ENCODE data around the gene CYP27A1. TPM values are rescaled to one million over a fixed set of nuclear protein-coding genes. Genes with fewer than 3 reads are reported as not detected.
A peak's percentile ranks its signal among the peaks of the same experiment; 100 is the strongest.

The CYP27A1 gene
- polyA plus RNA-seq, 4 donors, result 46.7 to 125 (median 98.6) TPM

DNA sequence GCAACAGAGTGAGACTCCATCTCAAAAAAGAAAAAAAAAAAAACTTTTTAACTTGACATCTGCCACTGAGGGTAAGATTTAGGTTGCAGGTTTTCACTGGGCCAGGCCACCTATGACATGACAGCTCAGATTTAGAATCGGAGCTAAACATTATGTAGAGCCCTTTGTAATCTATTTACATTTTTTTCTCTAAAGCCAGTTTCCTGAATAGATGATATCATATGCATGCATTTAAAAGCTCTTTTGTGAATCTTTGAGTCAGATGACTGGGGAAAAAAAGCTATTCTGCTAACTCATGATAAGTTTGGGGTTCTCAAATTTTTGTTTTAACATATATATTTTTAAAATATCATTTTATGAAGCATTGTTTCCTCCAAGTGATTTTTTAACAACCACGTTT, 28.3 kb downstream of the CYP27A1 start:
- FAIRE-seq (no peak), DNase-seq (no peak)
- Histone ChIP-seq H3K36me3 (ENCODE audit: control insufficient read depth in 3 of 3, insufficient read depth in 2 of 3, low read depth in 1 of 3, low read length in 3 of 3) (peaks cover 0 to 44% (median 10%) of the 10 kb centered on the region in 3 donors), H3K4me3 (ENCODE audit: low read depth in 1 of 3, low read length in 3 of 3) (no peak overlapping the region), H3K4me1 (ENCODE audit: control insufficient read depth in 3 of 3, insufficient read depth in 2 of 3, low read depth in 1 of 3, low read length in 2 of 3) (peaks cover 0 to 16% (median 3%) of the 10 kb centered on the region in 3 donors), H3K27ac (ENCODE audit: low read depth in 1 of 3, low read length in 2 of 3) (no peak overlapping the region), H3K9me3 (ENCODE audit: control insufficient read depth in 2 of 2, insufficient read depth in 1 of 2, low read depth in 1 of 2, low read length in 1 of 2) (no peaks in the 10 kb centered on the region), H3K27me3 (ENCODE audit: control insufficient read depth in 3 of 3, insufficient read depth in 3 of 3, low read length in 3 of 3) (no peaks in the 10 kb centered on the region)
- WGBS, 3 donors, result 76 to 83% (median 81%) methylated on average over 2 of the region's 2 CpGs

DNA sequence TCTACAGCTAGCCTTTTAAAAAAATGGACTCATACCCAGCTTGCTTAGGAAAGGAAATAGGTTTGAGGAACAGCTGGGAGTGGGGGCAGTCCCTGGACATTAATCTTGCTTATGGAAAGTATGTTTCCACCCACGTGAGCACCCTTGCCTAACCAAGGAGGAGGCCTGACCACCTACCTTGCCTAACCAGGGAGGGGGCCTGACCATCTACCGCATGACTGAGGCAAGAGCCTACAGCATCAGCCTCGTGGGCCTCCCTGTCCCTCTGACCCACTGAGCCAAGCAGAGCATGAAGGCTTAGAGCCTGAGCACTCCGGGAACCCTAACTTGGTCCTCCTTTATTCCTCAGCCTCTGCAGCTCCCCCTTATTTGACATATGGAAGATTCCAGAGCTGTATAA, 29.4 kb downstream of the CYP27A1 start:
- H3K36me3 ChIP-seq (ENCODE audit: control insufficient read depth in 3 of 3, insufficient read depth in 2 of 3, low read depth in 1 of 3, low read length in 3 of 3), result peaks cover 0 to 56% (median 12%) of the 10 kb centered on the region in 3 donors
- H3K4me3 ChIP-seq (ENCODE audit: low read depth in 1 of 3, low read length in 3 of 3), result no peak overlapping the region
- no peak for FAIRE-seq
- H3K4me1 ChIP-seq (ENCODE audit: control insufficient read depth in 3 of 3, insufficient read depth in 2 of 3, low read depth in 1 of 3, low read length in 2 of 3), result peaks cover 0 to 13% (median 3%) of the 10 kb centered on the region in 3 donors
- WGBS, 3 donors, result 70 to 79% (median 71%) methylated on average over 4 of the region's 4 CpGs
- no peak overlapping the region for H3K27ac ChIP-seq (ENCODE audit: low read depth in 1 of 3, low read length in 2 of 3)
- DNase-seq, result no peak
- no peaks in the 10 kb centered on the region for H3K27me3 ChIP-seq (ENCODE audit: control insufficient read depth in 3 of 3, insufficient read depth in 3 of 3, low read length in 3 of 3)
- no peaks in the 10 kb centered on the region for H3K9me3 ChIP-seq (ENCODE audit: control insufficient read depth in 2 of 2, insufficient read depth in 1 of 2, low read depth in 1 of 2, low read length in 1 of 2)

DNA sequence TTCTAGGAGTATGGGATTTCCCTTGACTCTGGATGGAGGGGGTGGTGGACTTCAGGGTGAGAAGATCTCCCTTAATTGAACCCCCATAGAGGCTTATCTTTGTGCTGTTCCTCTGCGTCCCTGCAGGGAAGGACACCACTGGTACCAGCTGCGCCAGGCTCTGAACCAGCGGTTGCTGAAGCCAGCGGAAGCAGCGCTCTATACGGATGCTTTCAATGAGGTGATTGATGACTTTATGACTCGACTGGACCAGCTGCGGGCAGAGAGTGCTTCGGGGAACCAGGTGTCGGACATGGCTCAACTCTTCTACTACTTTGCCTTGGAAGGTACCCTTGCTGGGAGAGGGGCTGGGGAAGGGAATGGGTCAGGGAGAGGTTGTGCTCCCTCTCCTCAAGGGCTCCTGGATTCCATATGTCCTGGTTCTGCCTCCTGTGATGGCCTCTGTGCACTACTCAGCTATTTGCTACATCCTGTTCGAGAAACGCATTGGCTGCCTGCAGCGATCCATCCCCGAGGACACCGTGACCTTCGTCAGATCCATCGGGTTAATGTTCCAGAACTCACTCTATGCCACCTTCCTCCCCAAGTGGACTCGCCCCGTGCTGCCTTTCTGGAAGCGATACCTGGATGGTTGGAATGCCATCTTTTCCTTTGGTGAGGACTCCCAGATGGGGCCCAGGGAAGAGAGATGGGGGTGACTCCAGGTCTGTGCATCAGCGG, 30.3 kb downstream of the CYP27A1 start:
- Histone ChIP-seq H3K27me3 (ENCODE audit: control insufficient read depth in 3 of 3, insufficient read depth in 3 of 3, low read length in 3 of 3) (no peaks in the 10 kb centered on the region), H3K4me1 (ENCODE audit: control insufficient read depth in 3 of 3, insufficient read depth in 2 of 3, low read depth in 1 of 3, low read length in 2 of 3) (peaks cover 0 to 10% (median 3%) of the 10 kb centered on the region in 3 donors), H3K36me3 (ENCODE audit: control insufficient read depth in 3 of 3, insufficient read depth in 2 of 3, low read depth in 1 of 3, low read length in 3 of 3) (peaks cover 0 to 61% (median 12%) of the 10 kb centered on the region in 3 donors), H3K4me3 (ENCODE audit: low read depth in 1 of 3, low read length in 3 of 3) (no peak overlapping the region), H3K9me3 (ENCODE audit: control insufficient read depth in 2 of 2, insufficient read depth in 1 of 2, low read depth in 1 of 2, low read length in 1 of 2) (no peaks in the 10 kb centered on the region), H3K27ac (ENCODE audit: low read depth in 1 of 3, low read length in 2 of 3) (no peak overlapping the region)
- 94 to 97% (median 94%) methylated on average over 21 of the region's 21 CpGs for WGBS, 3 donors
- DNase-seq (no peak), FAIRE-seq (no peak)

DNA sequence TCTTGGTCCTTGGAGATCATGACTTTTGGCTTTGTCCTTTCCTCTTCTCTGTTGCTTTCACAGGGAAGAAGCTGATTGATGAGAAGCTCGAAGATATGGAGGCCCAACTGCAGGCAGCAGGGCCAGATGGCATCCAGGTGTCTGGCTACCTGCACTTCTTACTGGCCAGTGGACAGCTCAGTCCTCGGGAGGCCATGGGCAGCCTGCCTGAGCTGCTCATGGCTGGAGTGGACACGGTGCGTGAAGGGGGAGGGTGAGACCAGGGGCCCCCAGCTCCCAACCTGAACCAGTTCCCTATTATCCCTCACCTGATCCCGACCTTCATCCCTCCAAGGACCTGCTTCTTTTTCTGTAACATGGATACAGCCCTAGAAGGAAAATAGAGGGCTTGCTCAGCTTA, 30.9 kb downstream of the CYP27A1 start:
- Histone ChIP-seq H3K27me3 (ENCODE audit: control insufficient read depth in 3 of 3, insufficient read depth in 3 of 3, low read length in 3 of 3) (no peaks in the 10 kb centered on the region), H3K9me3 (ENCODE audit: control insufficient read depth in 2 of 2, insufficient read depth in 1 of 2, low read depth in 1 of 2, low read length in 1 of 2) (no peaks in the 10 kb centered on the region), H3K4me1 (ENCODE audit: control insufficient read depth in 3 of 3, insufficient read depth in 2 of 3, low read depth in 1 of 3, low read length in 2 of 3) (peaks cover 0 to 10% (median 3%) of the 10 kb centered on the region in 3 donors), H3K36me3 (ENCODE audit: control insufficient read depth in 3 of 3, insufficient read depth in 2 of 3, low read depth in 1 of 3, low read length in 3 of 3) (peaks cover 0 to 63% (median 14%) of the 10 kb centered on the region in 3 donors), H3K4me3 (ENCODE audit: low read depth in 1 of 3, low read length in 3 of 3) (no peak overlapping the region), H3K27ac (ENCODE audit: low read depth in 1 of 3, low read length in 2 of 3) (no peak overlapping the region)
- WGBS, 3 donors, result 88 to 92% (median 92%) methylated on average over 5 of the region's 5 CpGs
- DNase-seq (no peak), FAIRE-seq (no peak)

DNA sequence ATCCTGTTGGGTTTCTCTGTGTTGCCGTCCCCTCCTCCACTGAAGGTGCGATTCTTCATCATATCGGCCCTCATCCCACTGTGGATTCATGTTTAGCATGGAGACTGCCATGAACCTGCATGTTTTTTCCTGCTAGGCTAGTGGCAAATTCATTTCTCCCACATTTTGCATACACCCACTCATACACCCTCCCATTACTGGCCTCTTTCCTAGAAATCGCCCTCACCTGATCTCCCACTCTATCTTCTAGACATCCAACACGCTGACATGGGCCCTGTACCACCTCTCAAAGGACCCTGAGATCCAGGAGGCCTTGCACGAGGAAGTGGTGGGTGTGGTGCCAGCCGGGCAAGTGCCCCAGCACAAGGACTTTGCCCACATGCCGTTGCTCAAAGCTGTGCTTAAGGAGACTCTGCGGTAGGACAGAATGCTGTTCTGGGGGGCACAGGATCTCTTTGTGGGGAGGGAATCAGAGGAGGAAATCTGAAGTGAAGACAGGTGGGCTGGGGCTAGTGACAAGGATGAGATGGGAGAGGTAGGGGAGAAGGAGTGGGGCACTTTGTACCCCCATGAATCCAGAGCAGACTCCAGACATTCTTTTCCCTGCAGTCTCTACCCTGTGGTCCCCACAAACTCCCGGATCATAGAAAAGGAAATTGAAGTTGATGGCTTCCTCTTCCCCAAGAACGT, 32.0 kb downstream of the CYP27A1 start:
- 23 to 62% (median 45%) methylated on average over 11 of the region's 11 CpGs for WGBS, 3 donors
- peaks cover 0 to 70% (median 14%) of the 10 kb centered on the region in 3 donors for H3K36me3 ChIP-seq (ENCODE audit: control insufficient read depth in 3 of 3, insufficient read depth in 2 of 3, low read depth in 1 of 3, low read length in 3 of 3)

DNA sequence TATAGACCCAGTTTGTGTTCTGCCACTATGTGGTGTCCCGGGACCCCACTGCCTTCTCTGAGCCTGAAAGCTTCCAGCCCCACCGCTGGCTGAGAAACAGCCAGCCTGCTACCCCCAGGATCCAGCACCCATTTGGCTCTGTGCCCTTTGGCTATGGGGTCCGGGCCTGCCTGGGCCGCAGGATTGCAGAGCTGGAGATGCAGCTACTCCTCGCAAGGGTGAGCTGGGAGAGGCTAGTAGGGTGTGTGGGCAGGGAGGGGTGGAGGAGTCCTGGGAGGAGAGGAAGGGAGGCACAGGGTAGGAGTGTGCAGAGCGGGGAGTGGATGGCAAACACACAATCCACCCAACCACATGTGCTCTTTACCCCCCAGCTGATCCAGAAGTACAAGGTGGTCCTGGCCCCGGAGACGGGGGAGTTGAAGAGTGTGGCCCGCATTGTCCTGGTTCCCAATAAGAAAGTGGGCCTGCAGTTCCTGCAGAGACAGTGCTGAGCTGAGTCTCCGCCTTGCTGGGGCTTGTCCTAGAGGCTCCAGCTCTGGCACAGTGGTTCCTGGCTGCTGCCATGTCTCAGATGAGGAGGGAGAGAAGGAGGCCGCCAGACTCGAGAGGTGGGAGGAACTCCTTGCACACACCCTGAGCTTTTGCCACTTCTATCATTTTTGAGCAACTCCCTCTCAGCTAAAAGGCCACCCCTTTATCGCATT, 32.7 kb downstream of the CYP27A1 start:
- 68 to 88% (median 75%) methylated on average over 13 of the region's 13 CpGs for WGBS, 3 donors
- peaks cover 0 to 10% (median 3%) of the 10 kb centered on the region in 3 donors for H3K4me1 ChIP-seq (ENCODE audit: control insufficient read depth in 3 of 3, insufficient read depth in 2 of 3, low read depth in 1 of 3, low read length in 2 of 3)
- FAIRE-seq (no peak), DNase-seq (no peak)
- H3K9me3 ChIP-seq (ENCODE audit: control insufficient read depth in 2 of 2, insufficient read depth in 1 of 2, low read depth in 1 of 2, low read length in 1 of 2), result no peaks in the 10 kb centered on the region
- peaks cover 0 to 69% (median 13%) of the 10 kb centered on the region in 3 donors for H3K36me3 ChIP-seq (ENCODE audit: control insufficient read depth in 3 of 3, insufficient read depth in 2 of 3, low read depth in 1 of 3, low read length in 3 of 3)
- no peak overlapping the region for H3K4me3 ChIP-seq (ENCODE audit: low read depth in 1 of 3, low read length in 3 of 3)
- no peaks in the 10 kb centered on the region for H3K27me3 ChIP-seq (ENCODE audit: control insufficient read depth in 3 of 3, insufficient read depth in 3 of 3, low read length in 3 of 3)
- peak overlapping the region in 1 of 3 donors; percentile 19 for H3K27ac ChIP-seq (ENCODE audit: low read depth in 1 of 3, low read length in 2 of 3)

More for the DNA sequence above, 32.0 kb downstream of the CYP27A1 start:
- no peaks in the 10 kb centered on the region for H3K27me3 ChIP-seq (ENCODE audit: control insufficient read depth in 3 of 3, insufficient read depth in 3 of 3, low read length in 3 of 3)
- DNase-seq (peak; percentile 48 to 80), FAIRE-seq (no peak)
- H3K4me1 ChIP-seq (ENCODE audit: control insufficient read depth in 3 of 3, insufficient read depth in 2 of 3, low read depth in 1 of 3, low read length in 2 of 3), result peaks cover 0 to 10% (median 3%) of the 10 kb centered on the region in 3 donors
- H3K9me3 ChIP-seq (ENCODE audit: control insufficient read depth in 2 of 2, insufficient read depth in 1 of 2, low read depth in 1 of 2, low read length in 1 of 2), result no peaks in the 10 kb centered on the region
- H3K27ac ChIP-seq (ENCODE audit: low read depth in 1 of 3, low read length in 2 of 3), result peak overlapping the region in 1 of 3 donors; percentile 19
- H3K4me3 ChIP-seq (ENCODE audit: low read depth in 1 of 3, low read length in 3 of 3), result no peak overlapping the region

DNA sequence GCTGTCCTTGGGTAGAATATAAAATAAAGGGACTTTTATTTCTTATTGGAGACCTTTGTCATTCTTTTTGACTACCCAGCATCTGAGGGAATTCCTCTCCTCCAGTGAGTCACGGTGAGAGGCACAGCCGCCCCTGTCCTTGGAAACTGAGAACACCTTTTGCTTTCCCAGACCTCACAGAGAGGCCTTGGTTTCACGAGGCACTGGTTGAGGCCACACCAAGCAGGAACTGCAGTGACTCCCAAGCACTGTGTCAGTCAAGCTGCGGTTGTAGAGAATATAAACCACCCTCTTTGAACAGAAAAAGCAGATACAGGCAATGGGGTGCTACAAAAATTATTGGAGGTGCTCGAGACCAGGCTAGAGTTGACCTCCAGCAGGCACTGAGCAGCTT, 33.3 kb downstream of the CYP27A1 start:
- no peaks in the 10 kb centered on the region for H3K9me3 ChIP-seq (ENCODE audit: control insufficient read depth in 2 of 2, insufficient read depth in 1 of 2, low read depth in 1 of 2, low read length in 1 of 2)
- 73 to 91% (median 78%) methylated on average over 5 of the region's 5 CpGs for WGBS, 3 donors
- H3K27ac ChIP-seq (ENCODE audit: low read depth in 1 of 3, low read length in 2 of 3), result no peak overlapping the region
- H3K36me3 ChIP-seq (ENCODE audit: control insufficient read depth in 3 of 3, insufficient read depth in 2 of 3, low read depth in 1 of 3, low read length in 3 of 3), result peaks cover 0 to 69% (median 13%) of the 10 kb centered on the region in 3 donors
- H3K4me3 ChIP-seq (ENCODE audit: low read depth in 1 of 3, low read length in 3 of 3), result no peak overlapping the region
- no peaks in the 10 kb centered on the region for H3K27me3 ChIP-seq (ENCODE audit: control insufficient read depth in 3 of 3, insufficient read depth in 3 of 3, low read length in 3 of 3)
- H3K4me1 ChIP-seq (ENCODE audit: control insufficient read depth in 3 of 3, insufficient read depth in 2 of 3, low read depth in 1 of 3, low read length in 2 of 3), result peaks cover 0 to 10% (median 3%) of the 10 kb centered on the region in 3 donors
- DNase-seq (no peak), FAIRE-seq (no peak)

DNA sequence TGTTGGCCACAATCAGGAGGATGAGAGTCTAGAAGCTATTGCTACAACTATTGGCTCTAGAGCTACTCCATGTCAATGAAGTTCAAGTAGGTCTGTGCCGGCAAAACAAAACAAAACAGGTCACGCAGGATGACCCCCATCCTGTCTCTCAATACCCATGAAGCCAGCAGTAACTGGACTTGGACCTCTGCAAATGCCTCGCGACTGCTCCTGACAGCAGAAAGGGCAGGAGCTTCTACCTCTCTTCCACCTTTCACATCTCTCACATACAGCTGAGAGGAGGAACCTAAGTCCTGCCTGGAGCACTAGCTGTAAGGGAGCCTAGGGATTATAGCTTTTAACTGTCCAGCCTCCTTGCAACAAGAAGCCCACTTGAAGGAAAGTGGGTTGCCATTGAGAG, 33.7 kb downstream of the CYP27A1 start:
- Histone ChIP-seq H3K9me3 (ENCODE audit: control insufficient read depth in 2 of 2, insufficient read depth in 1 of 2, low read depth in 1 of 2, low read length in 1 of 2) (no peaks in the 10 kb centered on the region), H3K36me3 (ENCODE audit: control insufficient read depth in 3 of 3, insufficient read depth in 2 of 3, low read depth in 1 of 3, low read length in 3 of 3) (peaks cover 0 to 70% (median 13%) of the 10 kb centered on the region in 3 donors), H3K4me3 (ENCODE audit: low read depth in 1 of 3, low read length in 3 of 3) (no peak overlapping the region), H3K27me3 (ENCODE audit: control insufficient read depth in 3 of 3, insufficient read depth in 3 of 3, low read length in 3 of 3) (no peaks in the 10 kb centered on the region), H3K4me1 (ENCODE audit: control insufficient read depth in 3 of 3, insufficient read depth in 2 of 3, low read depth in 1 of 3, low read length in 2 of 3) (peaks cover 0 to 10% (median 3%) of the 10 kb centered on the region in 3 donors), H3K27ac (ENCODE audit: low read depth in 1 of 3, low read length in 2 of 3) (no peak overlapping the region)
- DNase-seq (no peak), FAIRE-seq (no peak)
- 91 to 96% (median 95%) methylated on average over 4 of the region's 4 CpGs for WGBS, 3 donors
